Left ventricle myocardium inferior (tissue), 1 donor: Measurements from ENCODE around the gene YLPM1. TPM values are rescaled to one million over a fixed set of nuclear protein-coding genes. Genes with fewer than 3 reads are reported as not detected.
A peak's percentile ranks its signal among the peaks of the same experiment; 100 is the strongest.

Experiments used
- DNase-seq: peaks from one replicate; pipeline ENCODE4 v3.0.0-alpha.2; 2020
- H3K27ac ChIP-seq: fragments of 200-600 bp; replicated peaks from 2 replicates; pipeline ENCODE4 v1.8.0; 2021
- H3K27me3 ChIP-seq: fragments of 200-600 bp; 2 replicates; pipeline ENCODE4 v1.8.0; 2021; ENCODE audit warnings: low read depth
- H3K36me3 ChIP-seq: fragments of 200-600 bp; 2 replicates; pipeline ENCODE4 v1.8.0; 2021
- H3K4me1 ChIP-seq: fragments of 200-600 bp; 2 replicates; pipeline ENCODE4 v1.8.0; 2021
- H3K4me3 ChIP-seq: fragments of 200-600 bp; 2 replicates; pipeline ENCODE4 v1.8.0; 2021; ENCODE audit warnings: mild to moderate bottlenecking, moderate library complexity
- H3K9me3 ChIP-seq: fragments of 200-600 bp; replicated peaks from 2 replicates; pipeline ENCODE4 v1.8.0; 2021
- intact Hi-C: fragments of 100-400 bp; cut with micrococcal nuclease; formaldehyde crosslinking; loops from one replicate; pipeline ENCODE4 v1.11.0; 2022
- long read RNA-seq: library from polyadenylated mRNA; unstranded; transcript quantifications from one replicate; pipeline ENCODE4 v2.0.0, GENCODE V29; 2021
- total RNA-seq: library from RNA; stranded (reverse); fragmentation: NEBNext Ultra II Directional; extraction: Animal tissue kit (Norgen Biotek cat#: 25700); gene quantifications from one replicate; pipeline ENCODE4 v1.2.1, GENCODE V29; 2021
- TF ChIP-seq, protein P1 (sequence below): fragments of 200-600 bp; IDR thresholded peaks from 2 replicates; pipeline ENCODE4 v1.8.0; 2021; ENCODE audit warnings: antibody characterized with exemption, mild to moderate bottlenecking, borderline replicate concordance
- donor health status: DM: no; HTN: yes; CAD: no; lungs with severe emphysema.

Gene YLPM1, protein sequence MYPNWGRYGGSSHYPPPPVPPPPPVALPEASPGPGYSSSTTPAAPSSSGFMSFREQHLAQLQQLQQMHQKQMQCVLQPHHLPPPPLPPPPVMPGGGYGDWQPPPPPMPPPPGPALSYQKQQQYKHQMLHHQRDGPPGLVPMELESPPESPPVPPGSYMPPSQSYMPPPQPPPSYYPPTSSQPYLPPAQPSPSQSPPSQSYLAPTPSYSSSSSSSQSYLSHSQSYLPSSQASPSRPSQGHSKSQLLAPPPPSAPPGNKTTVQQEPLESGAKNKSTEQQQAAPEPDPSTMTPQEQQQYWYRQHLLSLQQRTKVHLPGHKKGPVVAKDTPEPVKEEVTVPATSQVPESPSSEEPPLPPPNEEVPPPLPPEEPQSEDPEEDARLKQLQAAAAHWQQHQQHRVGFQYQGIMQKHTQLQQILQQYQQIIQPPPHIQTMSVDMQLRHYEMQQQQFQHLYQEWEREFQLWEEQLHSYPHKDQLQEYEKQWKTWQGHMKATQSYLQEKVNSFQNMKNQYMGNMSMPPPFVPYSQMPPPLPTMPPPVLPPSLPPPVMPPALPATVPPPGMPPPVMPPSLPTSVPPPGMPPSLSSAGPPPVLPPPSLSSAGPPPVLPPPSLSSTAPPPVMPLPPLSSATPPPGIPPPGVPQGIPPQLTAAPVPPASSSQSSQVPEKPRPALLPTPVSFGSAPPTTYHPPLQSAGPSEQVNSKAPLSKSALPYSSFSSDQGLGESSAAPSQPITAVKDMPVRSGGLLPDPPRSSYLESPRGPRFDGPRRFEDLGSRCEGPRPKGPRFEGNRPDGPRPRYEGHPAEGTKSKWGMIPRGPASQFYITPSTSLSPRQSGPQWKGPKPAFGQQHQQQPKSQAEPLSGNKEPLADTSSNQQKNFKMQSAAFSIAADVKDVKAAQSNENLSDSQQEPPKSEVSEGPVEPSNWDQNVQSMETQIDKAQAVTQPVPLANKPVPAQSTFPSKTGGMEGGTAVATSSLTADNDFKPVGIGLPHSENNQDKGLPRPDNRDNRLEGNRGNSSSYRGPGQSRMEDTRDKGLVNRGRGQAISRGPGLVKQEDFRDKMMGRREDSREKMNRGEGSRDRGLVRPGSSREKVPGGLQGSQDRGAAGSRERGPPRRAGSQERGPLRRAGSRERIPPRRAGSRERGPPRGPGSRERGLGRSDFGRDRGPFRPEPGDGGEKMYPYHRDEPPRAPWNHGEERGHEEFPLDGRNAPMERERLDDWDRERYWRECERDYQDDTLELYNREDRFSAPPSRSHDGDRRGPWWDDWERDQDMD (N-terminal part only)
- 28.1 TPM for total RNA-seq
- long read RNA-seq, partial matches to known transcripts = 10 of 11 reads
- long read RNA-seq, other reads (novel, unspliced or antisense) = 1 of 11 reads

DNA sequence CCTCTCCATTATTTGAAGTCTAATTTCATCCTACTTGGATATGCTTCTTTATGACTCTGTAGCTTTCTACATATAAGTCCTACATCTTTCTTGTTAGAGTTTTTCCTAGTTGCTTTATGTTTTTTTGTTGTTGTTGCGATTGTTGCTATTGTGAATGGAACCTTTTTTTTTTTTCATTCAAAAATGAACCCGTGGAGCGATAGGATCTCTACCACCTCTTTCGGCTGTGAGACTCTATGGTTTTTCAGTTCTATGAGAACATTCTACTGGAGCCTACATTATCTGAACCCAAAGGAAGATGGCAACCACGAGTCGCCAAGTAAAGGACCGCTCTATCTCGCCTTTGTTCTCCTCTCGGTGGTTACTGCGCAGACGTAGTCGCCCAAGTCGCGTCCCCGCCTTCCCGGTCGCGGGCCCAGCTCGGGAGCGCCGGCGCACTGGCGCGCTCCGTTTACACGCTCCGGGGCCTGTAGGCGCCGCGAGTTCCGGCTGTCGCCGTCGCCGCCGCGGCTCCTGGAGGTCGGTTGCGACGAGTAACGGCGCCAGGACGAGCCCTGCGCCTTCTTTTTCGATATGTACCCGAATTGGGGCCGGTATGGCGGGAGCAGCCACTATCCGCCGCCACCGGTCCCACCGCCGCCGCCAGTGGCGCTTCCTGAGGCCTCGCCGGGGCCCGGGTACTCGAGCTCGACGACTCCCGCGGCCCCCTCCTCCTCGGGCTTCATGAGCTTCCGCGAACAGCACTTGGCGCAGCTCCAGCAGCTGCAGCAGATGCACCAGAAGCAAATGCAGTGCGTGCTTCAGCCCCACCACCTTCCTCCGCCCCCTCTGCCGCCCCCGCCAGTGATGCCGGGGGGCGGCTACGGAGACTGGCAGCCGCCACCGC, at the start of gene YLPM1:
Gene YLPM1, plus strand, starts transcription at position 400 of the 886 bp plus-strand sequence. Its CDS starts 174 bp downstream, at position 574.
- H3K27ac ChIP-seq = peak within 1 kb of the TSS; percentile 95
- TF ChIP-seq, protein P1, sequence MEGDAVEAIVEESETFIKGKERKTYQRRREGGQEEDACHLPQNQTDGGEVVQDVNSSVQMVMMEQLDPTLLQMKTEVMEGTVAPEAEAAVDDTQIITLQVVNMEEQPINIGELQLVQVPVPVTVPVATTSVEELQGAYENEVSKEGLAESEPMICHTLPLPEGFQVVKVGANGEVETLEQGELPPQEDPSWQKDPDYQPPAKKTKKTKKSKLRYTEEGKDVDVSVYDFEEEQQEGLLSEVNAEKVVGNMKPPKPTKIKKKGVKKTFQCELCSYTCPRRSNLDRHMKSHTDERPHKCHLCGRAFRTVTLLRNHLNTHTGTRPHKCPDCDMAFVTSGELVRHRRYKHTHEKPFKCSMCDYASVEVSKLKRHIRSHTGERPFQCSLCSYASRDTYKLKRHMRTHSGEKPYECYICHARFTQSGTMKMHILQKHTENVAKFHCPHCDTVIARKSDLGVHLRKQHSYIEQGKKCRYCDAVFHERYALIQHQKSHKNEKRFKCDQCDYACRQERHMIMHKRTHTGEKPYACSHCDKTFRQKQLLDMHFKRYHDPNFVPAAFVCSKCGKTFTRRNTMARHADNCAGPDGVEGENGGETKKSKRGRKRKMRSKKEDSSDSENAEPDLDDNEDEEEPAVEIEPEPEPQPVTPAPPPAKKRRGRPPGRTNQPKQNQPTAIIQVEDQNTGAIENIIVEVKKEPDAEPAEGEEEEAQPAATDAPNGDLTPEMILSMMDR = peak; percentile 59
- H3K4me1 ChIP-seq = peaks cover 55% of the 10 kb centered on the region
- peak within 1 kb of the TSS; percentile 95 for H3K4me3 ChIP-seq
- peaks cover 3% of the 10 kb centered on the region for H3K36me3 ChIP-seq
- intact Hi-C loops = no loop called here
- no peaks in the 10 kb centered on the region for H3K27me3 ChIP-seq
- peak; percentile 91 for DNase-seq
- H3K9me3 ChIP-seq = no peaks in the 10 kb centered on the region

DNA sequence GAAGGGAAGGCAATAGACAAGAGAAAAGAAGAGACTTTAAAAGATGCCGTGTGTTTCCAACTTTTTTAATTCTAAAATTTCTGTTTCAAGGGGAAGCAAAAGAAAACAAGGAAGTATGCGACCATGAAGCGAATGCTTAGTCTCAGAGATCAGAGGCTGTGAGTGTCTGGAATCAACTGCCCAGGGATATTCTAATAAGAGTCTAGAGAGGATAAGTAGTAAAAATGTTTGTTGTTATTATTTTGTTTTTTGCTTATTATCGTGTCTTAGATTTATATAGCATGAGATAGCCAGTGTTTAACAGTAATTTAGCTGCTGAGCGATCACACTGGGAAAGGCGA, 49.8 kb upstream of the YLPM1 start:
- TF ChIP-seq, protein P1 = no peak
- Histone ChIP-seq H3K4me3 (peak overlapping the region; percentile 79), H3K4me1 (peaks cover 57% of the 10 kb centered on the region), H3K27ac (peak overlapping the region; percentile 82), H3K9me3 (no peaks in the 10 kb centered on the region), H3K36me3 (peaks cover 35% of the 10 kb centered on the region), H3K27me3 (no peaks in the 10 kb centered on the region)
- intact Hi-C loops = no loop called here
- DNase-seq = no peak

DNA sequence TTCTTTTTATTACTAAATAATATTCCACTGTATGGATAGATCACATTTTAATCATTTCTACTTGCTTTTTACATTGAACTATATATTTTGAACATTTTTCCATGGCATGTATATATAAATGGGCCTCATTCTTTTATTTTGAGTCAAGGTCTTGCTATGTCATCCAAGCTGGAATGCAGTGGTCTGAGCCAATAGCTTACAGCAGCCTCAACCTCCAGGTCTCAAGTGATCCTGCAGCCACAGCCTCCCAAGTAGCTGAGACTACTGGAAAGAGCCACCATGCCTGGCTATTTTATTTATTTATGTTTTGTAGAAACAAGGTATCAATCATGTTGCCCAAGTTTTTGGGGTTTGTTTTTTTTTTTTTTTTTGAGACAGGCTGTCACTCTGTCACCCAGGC, 42.6 kb upstream of the YLPM1 start:
- intact Hi-C loops = no loop called here
- Histone ChIP-seq H3K4me1 (no peaks in the 10 kb centered on the region), H3K27ac (no peak overlapping the region), H3K27me3 (no peaks in the 10 kb centered on the region), H3K36me3 (peaks cover 89% of the 10 kb centered on the region), H3K9me3 (no peaks in the 10 kb centered on the region), H3K4me3 (no peak overlapping the region)
- TF ChIP-seq, protein P1 = no peak
- DNase-seq = no peak

DNA sequence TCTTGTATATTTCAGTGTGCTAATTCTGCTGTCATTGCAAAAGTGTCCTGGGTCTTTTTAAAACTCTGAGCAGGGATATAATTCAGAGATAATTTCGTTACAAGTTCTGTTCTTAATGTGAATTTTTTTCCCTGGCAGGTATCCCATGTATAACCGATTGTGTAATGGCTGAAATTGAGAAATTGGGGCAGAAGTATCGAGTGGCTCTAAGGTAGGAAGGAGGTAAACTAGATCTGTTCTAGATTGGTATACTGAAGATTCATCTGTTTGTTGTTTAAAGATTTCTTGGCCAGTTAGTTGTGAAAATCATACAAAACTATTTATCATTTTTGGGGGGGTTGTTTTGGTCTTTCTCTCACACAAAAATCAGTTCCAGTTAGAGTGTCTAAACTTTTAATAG, 40.0 kb upstream of the YLPM1 start:
- no peaks in the 10 kb centered on the region for H3K27me3 ChIP-seq
- peaks cover 73% of the 10 kb centered on the region for H3K36me3 ChIP-seq
- H3K4me3 ChIP-seq = no peak overlapping the region
- intact Hi-C loops = no loop called here
- H3K9me3 ChIP-seq = peaks cover 5% of the 10 kb centered on the region
- no peak overlapping the region for H3K27ac ChIP-seq
- TF ChIP-seq, protein P1 = no peak
- DNase-seq = no peak
- H3K4me1 ChIP-seq = no peaks in the 10 kb centered on the region
